Skeletal muscle tissue (tissue), 4 donors: ENCODE data around the gene ZNF678. TPM values are rescaled to one million over a fixed set of nuclear protein-coding genes. Genes with fewer than 3 reads are reported as not detected.

ENCODE experiments used
- H3K27ac ChIP-seq: one replicate; pipeline ENCODE4 v1.7.0; 2013; ENCODE audit warnings: mild to moderate bottlenecking, low read depth, low read length, inconsistent platforms
- H3K27me3 ChIP-seq, 3 donors: one replicate each; pipeline ENCODE4 v1.7.0; 2013; ENCODE audit warnings: low read length in 3 of 3; ENCODE audit not compliant: control insufficient read depth in 3 of 3, insufficient read depth in 3 of 3
- H3K36me3 ChIP-seq, 3 donors: one replicate each; pipeline ENCODE4 v1.7.0; 2013; ENCODE audit warnings: low read length in 3 of 3; ENCODE audit not compliant: control insufficient read depth in 3 of 3, insufficient read depth in 3 of 3
- H3K4me1 ChIP-seq, 3 donors: one replicate each; pipeline ENCODE4 v1.7.0; 2013; ENCODE audit warnings: low read length in 3 of 3, mild to moderate bottlenecking in 3 of 3; ENCODE audit not compliant: control insufficient read depth in 3 of 3, insufficient read depth in 3 of 3
- H3K4me3 ChIP-seq, 3 donors: one replicate each; pipeline ENCODE4 v1.7.0; 2013; ENCODE audit warnings: low read length in 3 of 3
- H3K9ac ChIP-seq, 3 donors: one replicate each; pipeline ENCODE4 v1.7.0; 2013; ENCODE audit warnings: low read length in 3 of 3, mild to moderate bottlenecking in 3 of 3, moderate library complexity in 2 of 3, low read depth in 1 of 3
- H3K9me3 ChIP-seq, 3 donors: one replicate each; pipeline ENCODE4 v1.7.0; 2013; ENCODE audit warnings: low read length in 3 of 3; ENCODE audit not compliant: control insufficient read depth in 3 of 3
- total RNA-seq: library from RNA; depleted of rRNA; stranded (reverse); fragments of >200 nt; gene quantifications from one replicate; pipeline ENCODE4 v1.2.3, GENCODE V29; 2014
- donor health status: Osteomylitis.

ZNF678 gene
- total RNA-seq, 1 donor from 2014 or later, result 17.7 TPM

GRCh38 chr1:227561241-227561907 is 2.0 kb upstream of the ZNF678 start:
- Histone ChIP-seq H3K9ac (no peak overlapping the region), H3K27ac (no peak overlapping the region), H3K36me3 (no peaks in the 10 kb centered on the region), H3K27me3 (peaks cover 16 to 27% (median 25%) of the 10 kb centered on the region in 3 donors), H3K4me1 (peaks cover 7 to 12% (median 8%) of the 10 kb centered on the region in 3 donors), H3K9me3 (no peaks in the 10 kb centered on the region), H3K4me3 (no peak overlapping the region)

DNA sequence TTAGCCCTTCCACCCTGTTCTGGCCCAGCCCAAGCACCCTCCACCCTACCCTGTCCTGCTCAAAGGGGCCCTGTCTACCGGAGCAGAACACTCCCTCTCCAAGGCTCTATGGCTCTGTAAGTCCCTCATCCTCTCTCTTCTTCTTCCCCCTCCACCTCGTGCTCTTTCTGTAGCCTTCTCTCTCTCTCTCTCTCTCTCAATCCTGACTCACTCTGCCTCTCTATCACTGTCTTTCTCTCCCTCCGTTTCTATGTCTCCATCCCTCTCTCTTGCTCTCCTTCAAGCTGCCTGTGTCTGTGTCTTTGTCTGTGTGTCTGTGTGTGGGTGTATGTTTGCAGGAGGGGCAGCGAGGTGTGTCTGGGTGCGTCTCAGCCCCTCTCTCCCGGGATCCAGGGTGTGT is 1.3 kb upstream of the ZNF678 start:
- Histone ChIP-seq H3K27ac (no peak overlapping the region), H3K36me3 (no peaks in the 10 kb centered on the region), H3K9me3 (no peaks in the 10 kb centered on the region), H3K4me3 (no peak overlapping the region), H3K27me3 (peaks cover 16 to 27% (median 25%) of the 10 kb centered on the region in 3 donors), H3K4me1 (peaks cover 7 to 12% (median 8%) of the 10 kb centered on the region in 3 donors), H3K9ac (no peak overlapping the region)

DNA sequence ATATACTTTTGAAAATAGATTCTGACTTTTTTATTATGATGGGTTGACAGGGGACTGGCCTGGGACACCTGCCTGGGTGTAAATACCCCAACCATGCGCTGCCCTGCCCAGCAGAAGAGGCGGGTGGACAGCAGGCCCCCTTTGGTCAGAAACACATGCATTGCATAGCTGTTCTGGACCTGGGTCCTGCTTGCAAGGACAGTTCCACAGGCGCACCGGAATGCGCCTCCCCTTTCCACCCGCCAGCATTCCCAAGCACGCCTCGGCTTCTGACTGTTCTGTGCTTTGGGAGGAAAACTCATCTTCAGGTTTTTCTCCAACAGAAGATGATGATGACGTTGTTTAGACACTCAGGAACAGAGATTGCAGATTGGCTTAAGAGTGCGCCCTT is 428 bp upstream of the ZNF678 start:
- no peaks in the 10 kb centered on the region for H3K36me3 ChIP-seq
- no peak overlapping the region for H3K27ac ChIP-seq
- peak overlapping the region; percentile 49 to 96 (median 92) for H3K4me3 ChIP-seq
- H3K9ac ChIP-seq, result no peak overlapping the region
- H3K4me1 ChIP-seq, result peaks cover 8 to 12% (median 9%) of the 10 kb centered on the region in 3 donors
- H3K27me3 ChIP-seq, result peaks cover 16 to 27% (median 25%) of the 10 kb centered on the region in 3 donors
- no peaks in the 10 kb centered on the region for H3K9me3 ChIP-seq

GRCh38 chr1:227567256-227567655 is 3.9 kb downstream of the ZNF678 start:
- Histone ChIP-seq H3K4me3 (no peak overlapping the region), H3K9ac (no peak overlapping the region), H3K4me1 (peaks cover 8 to 12% (median 11%) of the 10 kb centered on the region in 3 donors), H3K36me3 (no peaks in the 10 kb centered on the region), H3K27ac (no peak overlapping the region), H3K9me3 (no peaks in the 10 kb centered on the region), H3K27me3 (no peaks in the 10 kb centered on the region)

DNA sequence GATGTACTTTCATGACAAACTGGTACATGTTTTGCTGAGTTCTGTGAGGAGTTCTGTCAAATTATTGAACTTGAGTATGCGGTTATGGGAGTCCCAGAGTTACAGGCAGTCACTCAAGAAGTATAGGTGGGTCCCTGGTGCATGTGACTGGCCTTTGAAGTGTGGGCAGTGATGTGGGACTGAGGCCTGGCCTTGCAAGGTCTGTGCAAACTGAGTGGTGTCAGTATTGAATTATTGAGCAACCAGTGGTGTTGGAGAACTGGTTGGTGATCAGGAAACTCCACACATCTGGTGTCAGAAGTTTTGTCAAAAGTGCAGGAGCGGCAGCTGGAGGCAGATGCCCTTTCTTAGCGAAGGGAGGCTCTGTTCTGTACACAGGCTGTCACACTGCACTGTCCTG is 5.2 kb downstream of the ZNF678 start:
- no peak overlapping the region for H3K27ac ChIP-seq
- no peak overlapping the region for H3K4me3 ChIP-seq
- no peak overlapping the region for H3K9ac ChIP-seq
- no peaks in the 10 kb centered on the region for H3K27me3 ChIP-seq
- peaks cover 6 to 16% (median 11%) of the 10 kb centered on the region in 3 donors for H3K4me1 ChIP-seq
- no peaks in the 10 kb centered on the region for H3K36me3 ChIP-seq
- no peaks in the 10 kb centered on the region for H3K9me3 ChIP-seq

DNA sequence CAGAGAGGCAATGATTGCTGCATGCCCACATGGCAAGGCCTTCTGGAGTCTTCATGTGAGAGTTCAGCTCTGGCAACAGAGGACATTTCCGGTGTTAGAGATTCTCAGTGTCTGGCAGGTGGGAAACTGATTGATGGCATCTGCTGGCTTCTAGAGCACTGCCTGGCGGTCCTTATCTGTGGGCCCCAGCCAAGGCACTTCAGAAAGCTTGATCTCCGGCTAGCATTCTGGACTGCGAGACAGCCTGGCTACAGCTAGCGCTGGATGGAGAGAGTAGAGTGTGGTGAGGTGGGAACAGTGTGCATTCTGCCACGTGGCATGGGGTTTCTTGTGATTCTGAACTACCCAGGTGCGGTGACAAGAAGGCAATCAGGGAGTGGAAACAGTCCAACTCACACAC is 9.4 kb downstream of the ZNF678 start:
- Histone ChIP-seq H3K4me1 (peaks cover 0 to 8% (median 3%) of the 10 kb centered on the region in 3 donors), H3K27me3 (no peaks in the 10 kb centered on the region), H3K36me3 (no peaks in the 10 kb centered on the region), H3K4me3 (no peak overlapping the region), H3K9me3 (no peaks in the 10 kb centered on the region), H3K27ac (no peak overlapping the region), H3K9ac (no peak overlapping the region)

- Histone ChIP-seq H3K9ac (no peak overlapping the region), H3K27me3 (no peaks in the 10 kb centered on the region), H3K9me3 (no peaks in the 10 kb centered on the region), H3K36me3 (no peaks in the 10 kb centered on the region), H3K4me3 (no peak overlapping the region), H3K4me1 (peaks cover 0 to 8% (median 0%) of the 10 kb centered on the region in 3 donors), H3K27ac (no peak overlapping the region)
These were observed 11.6 kb downstream of the ZNF678 start for GRCh38 chr1:227574926-227575325.

DNA sequence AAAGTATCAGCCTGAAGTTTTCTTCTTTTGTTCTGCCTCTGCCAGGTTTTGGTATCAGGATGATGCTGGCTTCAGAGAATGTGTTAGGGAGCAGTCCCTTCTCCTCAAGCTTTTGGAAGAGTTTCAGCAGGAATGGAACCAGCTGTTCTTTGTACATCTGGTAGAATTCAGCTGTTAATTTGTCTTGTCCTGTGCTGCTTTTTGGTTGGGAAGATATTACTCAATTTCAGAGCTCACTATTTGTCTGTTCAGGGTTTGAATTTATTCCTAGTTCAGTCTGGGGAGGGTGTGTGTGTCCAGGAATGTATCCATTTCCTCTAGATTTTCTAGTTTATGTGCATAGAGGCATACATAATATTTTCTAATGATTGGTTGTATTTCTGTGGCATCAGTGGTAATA is 12.8 kb downstream of the ZNF678 start:
- no peaks in the 10 kb centered on the region for H3K27me3 ChIP-seq
- no peak overlapping the region for H3K4me3 ChIP-seq
- no peaks in the 10 kb centered on the region for H3K9me3 ChIP-seq
- no peak overlapping the region for H3K9ac ChIP-seq
- no peaks in the 10 kb centered on the region for H3K36me3 ChIP-seq
- no peak overlapping the region for H3K27ac ChIP-seq
- peaks cover 0 to 8% (median 0%) of the 10 kb centered on the region in 3 donors for H3K4me1 ChIP-seq

DNA sequence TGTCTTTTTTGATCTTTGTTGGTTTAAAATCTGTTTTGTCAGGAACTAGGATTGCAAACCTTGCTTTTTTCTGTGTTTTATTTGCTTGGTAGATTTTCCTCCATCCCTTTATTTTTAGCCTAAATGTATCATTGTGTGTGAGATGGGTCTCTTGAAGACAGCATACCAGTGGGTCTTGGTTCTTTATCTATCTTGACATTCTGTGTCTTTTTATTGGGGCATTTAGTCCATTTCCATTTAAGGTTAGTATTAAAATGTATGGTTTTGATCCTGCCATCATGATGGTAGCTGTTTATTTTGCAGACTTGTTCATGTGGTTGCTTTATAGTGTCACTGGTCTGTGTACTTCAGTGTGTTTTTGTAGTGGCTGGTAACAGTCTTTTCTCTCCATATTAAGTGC is 14.1 kb downstream of the ZNF678 start:
- H3K9ac ChIP-seq, result no peak overlapping the region
- H3K9me3 ChIP-seq, result no peaks in the 10 kb centered on the region
- H3K4me1 ChIP-seq, result peaks cover 0 to 5% (median 0%) of the 10 kb centered on the region in 3 donors
- H3K27me3 ChIP-seq, result no peaks in the 10 kb centered on the region
- H3K4me3 ChIP-seq, result no peak overlapping the region
- H3K27ac ChIP-seq, result no peak overlapping the region
- no peaks in the 10 kb centered on the region for H3K36me3 ChIP-seq

- Histone ChIP-seq H3K4me3 (no peak overlapping the region), H3K9ac (no peak overlapping the region), H3K27ac (no peak overlapping the region), H3K27me3 (no peaks in the 10 kb centered on the region), H3K4me1 (no peaks in the 10 kb centered on the region), H3K9me3 (peaks cover 0 to 2% (median 0%) of the 10 kb centered on the region in 3 donors), H3K36me3 (peaks cover 0 to 9% (median 5%) of the 10 kb centered on the region in 3 donors)
These were observed 20.0 kb downstream of the ZNF678 start for GRCh38 chr1:227583354-227583753.
